Glomerular endothelial cell (primary cell): ENCODE data around the gene VWA8. TPM values are rescaled to one million over a fixed set of nuclear protein-coding genes. Genes with fewer than 3 reads are reported as not detected.

ENCODE experiments used
- DNase-seq: peaks from one replicate; pipeline ENCODE4 v3.0.0-alpha.2; 2011; ENCODE audit warnings: low read depth, low spot score; ENCODE audit errors: extremely low read depth
- total RNA-seq: library from RNA; depleted of rRNA; stranded (reverse); fragments of >200 nt; gene quantifications from 2 replicates; pipeline ENCODE4 v1.2.3, GENCODE V29; 2015

The VWA8 gene
- total RNA-seq, 1 donor from 2014 or later, result 11.4 TPM

- no peak for DNase-seq
These were observed 263.3 kb downstream of the VWA8 start for GRCh38 chr13:41697578-41697977.

DNA sequence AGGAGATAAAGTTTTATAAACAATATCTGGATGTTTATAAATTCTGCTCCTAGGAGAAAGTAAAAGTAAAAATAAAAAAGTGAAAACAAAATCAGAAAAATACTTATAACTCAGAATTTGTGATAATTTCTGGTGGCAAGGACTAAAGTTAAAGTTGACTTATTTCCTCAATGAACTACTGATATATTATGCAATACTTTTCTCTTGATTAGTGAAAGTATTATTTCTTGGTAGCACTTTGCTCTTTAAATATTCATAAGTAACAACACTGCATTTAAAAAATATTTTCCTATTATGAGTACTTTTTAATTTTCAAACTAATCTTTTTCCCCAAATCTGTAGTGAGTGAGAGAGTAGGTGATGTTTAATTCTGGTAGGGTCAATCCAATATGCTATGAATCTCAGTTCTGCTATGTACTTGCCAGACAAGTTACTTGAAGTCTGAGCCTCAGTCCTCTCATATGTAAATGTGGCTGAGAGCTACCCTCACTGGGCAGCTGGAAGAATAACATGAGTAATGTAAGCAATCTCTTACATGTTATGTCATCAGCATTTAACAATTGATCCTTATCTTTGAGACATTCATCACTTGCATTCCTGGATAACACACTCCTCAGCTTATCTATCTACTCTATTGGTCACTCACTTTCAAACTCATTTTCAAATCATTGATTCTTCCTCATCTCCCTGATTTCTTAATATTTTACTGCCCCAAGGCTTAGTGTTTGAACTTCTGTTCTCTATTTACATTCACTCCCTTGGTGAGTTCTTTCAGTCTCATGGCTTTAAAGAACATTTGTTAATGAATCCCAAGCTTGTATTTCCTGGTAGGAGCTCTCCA is 264.5 kb downstream of the VWA8 start:
- no peak for DNase-seq

GRCh38 chr13:41694545-41695301 is 266.2 kb downstream of the VWA8 start:
- DNase-seq, result peak; percentile 81

GRCh38 chr13:41693434-41693833 is 267.5 kb downstream of the VWA8 start:
- no peak for DNase-seq

DNA sequence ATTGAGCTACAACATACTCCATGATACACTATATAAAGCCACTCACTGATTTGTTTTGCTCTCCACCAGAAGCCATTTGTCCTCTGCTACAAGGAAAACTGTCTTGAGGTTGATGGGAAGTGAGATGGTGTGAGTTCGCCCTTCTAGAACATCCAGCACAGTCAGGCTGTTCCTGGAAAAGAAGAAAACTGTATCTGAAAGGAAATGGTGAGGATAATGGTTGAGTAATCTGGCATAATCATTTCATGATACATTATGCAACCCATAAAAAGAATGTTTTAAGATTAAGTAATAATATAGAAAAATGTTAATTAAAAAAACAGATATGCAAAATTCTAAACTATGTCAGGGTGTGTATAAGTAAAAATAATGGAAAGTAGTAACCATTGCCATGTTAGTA is 269.6 kb downstream of the VWA8 start:
- DNase-seq, result no peak

- no peak for DNase-seq
These were observed 278.1 kb downstream of the VWA8 start for GRCh38 chr13:41682766-41683165.

DNA sequence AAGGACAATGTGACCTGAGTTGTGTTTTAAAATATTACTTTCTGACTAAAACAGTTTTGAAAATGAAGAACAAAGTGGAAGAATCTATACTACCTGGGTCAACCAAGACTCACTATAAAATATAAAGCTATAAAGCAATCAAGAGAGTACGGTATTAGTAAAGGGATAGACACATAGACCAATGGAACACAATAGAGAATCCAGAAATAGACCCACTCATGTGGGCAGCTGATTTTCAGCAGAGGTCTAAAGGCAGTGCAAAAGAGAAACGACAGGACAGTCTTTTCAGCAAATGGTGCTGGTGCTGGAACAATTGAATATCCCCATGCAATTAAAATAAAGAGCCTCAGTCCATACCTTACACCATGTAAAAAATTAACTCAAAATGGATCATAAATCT is 278.9 kb downstream of the VWA8 start:
- DNase-seq, result no peak

- no peak for DNase-seq
These were observed 279.3 kb downstream of the VWA8 start for GRCh38 chr13:41681587-41681986.

- no peak for DNase-seq
These were observed 280.0 kb downstream of the VWA8 start for GRCh38 chr13:41680900-41681299.

DNA sequence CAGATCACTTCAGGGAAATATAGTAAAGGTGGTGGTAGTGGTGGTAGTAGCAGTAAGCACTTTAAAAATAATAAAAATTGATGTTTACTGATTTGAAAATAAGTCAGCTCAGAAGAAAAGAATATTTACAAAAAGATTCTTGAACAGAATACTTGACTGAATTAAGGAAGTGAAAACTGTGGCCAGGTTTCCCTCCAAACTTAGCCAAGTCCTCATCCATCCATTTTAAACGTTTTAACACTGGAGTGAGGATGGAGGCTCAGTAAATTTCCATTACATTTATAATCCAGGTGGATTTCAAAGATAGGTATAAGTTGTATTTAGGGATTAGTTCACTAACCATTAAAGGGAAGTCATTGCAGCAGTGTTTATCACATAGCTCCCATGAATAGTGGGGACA is 282.1 kb downstream of the VWA8 start:
- no peak for DNase-seq

DNA sequence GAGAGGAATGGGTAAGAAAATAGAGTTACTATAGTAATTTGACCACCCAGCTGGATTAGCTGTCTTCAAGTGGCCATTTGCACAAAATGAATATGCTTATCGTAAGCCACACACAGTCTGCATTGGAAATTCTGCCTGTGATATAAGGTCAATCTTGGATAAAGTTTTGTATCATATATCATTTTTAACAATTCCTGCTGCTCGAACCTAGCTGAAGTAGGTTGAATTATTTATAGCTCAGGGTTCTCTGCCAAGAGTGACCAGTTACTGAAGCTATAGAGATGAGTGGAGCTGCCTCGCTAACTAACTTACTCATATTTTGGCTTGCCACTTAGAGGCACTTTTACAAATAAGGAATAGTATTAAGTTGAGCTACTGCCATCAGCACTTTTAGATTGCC is 282.7 kb downstream of the VWA8 start:
- DNase-seq, result no peak

- DNase-seq, result no peak
These were observed 285.6 kb downstream of the VWA8 start for GRCh38 chr13:41675306-41675705.

GRCh38 chr13:41674246-41674645 is 286.7 kb downstream of the VWA8 start:
- no peak for DNase-seq

- DNase-seq, result no peak
These were observed 287.3 kb downstream of the VWA8 start for GRCh38 chr13:41673640-41674039.

GRCh38 chr13:41670873-41671443 is 290.0 kb downstream of the VWA8 start:
- DNase-seq, result no peak

DNA sequence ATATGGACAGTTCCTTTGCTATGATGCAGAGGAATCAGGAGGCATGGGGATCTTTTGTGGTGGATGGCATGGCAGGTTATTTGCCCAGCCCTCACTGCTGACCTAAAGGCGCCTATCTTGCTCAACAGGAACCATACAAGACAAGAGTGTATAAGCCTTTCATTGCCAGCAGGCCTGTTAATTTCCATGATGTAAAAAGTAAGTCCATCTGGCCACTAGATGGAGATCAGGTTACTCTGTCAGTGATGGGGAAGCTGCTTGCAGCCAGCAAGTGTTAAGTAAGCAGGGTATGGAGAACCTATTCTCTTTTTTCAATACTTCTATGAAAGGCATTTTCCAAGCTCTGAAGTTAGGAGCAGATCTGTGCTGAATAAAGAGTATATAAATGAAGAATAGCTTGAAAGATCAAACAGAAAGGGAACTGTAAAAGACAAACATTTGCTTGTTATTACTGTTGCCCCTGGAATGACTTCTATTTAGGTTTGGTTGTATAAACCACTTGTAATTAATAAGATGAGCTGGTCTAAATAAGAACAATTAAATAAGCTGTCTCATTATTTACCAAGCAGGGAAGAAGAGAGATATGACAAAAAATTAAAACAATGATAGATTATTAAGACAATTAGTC is 292.7 kb downstream of the VWA8 start:
- peak; percentile 87 for DNase-seq

- DNase-seq, result no peak
These were observed 294.3 kb downstream of the VWA8 start for GRCh38 chr13:41666644-41667043.

DNA sequence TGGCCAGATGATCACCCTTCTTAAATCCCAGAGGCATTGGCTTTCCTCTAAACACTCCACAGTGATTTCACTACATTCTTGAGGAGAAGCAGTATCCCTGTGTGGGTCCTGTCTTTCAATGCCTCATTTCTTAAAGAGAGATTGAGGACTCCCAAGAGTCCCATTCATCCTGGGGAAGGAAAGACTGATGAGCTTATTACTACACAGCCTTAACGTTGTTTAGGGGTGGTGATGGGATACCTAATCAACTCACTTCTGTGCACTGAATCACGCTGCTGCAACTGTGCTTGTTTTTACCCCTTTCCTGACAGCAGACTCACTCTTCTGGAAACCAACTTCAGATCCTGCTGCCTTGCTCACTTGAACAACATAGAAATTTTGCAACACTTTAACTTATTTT is 300.5 kb downstream of the VWA8 start:
- no peak for DNase-seq

DNA sequence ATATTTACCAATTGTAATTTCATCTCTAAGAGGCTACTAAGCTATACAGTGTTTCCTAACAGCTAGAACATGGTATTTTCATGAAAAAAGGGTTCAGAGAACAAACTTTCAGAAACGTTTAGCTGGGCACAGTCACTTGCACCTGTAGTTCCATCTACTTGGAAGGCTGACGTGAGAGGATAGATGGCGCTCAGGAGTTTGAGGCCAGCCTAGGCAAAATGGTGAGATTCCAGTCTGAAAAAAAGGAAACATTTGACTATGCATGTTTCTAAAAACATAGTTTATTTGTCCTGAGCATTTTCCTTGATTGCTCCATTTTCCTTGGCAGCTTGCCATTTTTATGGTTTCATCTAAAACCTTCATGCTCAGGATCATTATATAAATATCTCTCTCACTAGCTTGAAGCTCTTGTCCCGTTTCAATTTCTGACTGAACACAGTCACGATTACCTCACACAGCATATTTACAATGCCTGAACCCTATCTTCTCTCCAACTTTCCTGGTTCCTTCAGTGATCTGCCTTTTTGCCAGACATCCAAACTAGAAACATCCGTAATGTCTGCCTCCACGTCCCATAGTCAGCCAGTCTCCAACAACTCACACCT is 302.8 kb downstream of the VWA8 start:
- no peak for DNase-seq

- DNase-seq, result no peak
These were observed 304.9 kb downstream of the VWA8 start for GRCh38 chr13:41655997-41656396.

- DNase-seq, result no peak
These were observed 306.1 kb downstream of the VWA8 start for GRCh38 chr13:41654796-41655195.
